Tibial nerve (tissue), 4 donors: ENCODE measurements around the gene ANXA1. TPM values are rescaled to one million over a fixed set of nuclear protein-coding genes. Genes with fewer than 3 reads are reported as not detected.

Experiments used
- DNase-seq, 2 donors: peaks; one replicate each; pipeline ENCODE4 v3.0.0-alpha.2; 2019; ENCODE audit warnings: low spot score in 2 of 2
- H3K27ac ChIP-seq, 4 donors: fragments of 200-600 bp; sonication (generic) in 3 of 4; one replicate each; pipeline ENCODE4 v1.5.1; 2017 to 2019; ENCODE audit warnings: mild to moderate bottlenecking in 1 of 4
- H3K27me3 ChIP-seq, 2 donors: fragments of 200-600 bp; sonication (generic) in 1 of 2; one replicate each; pipeline versions ENCODE4 v1.5.1 to v1.6.0; 2017 to 2019
- H3K36me3 ChIP-seq, 3 donors: fragments of 200-600 bp; sonication (generic); one replicate each; pipeline ENCODE4 v1.5.1; 2018 to 2019
- H3K4me1 ChIP-seq, 4 donors: fragments of 200-600 bp; sonication (generic) in 3 of 4; one replicate each; pipeline ENCODE4 v1.5.1; 2017 to 2019
- H3K4me3 ChIP-seq, 4 donors: fragments of 200-600 bp; sonication (generic) in 3 of 4; one replicate each; pipeline ENCODE4 v1.5.1; 2017 to 2019; ENCODE audit warnings: mild to moderate bottlenecking in 1 of 4, moderate library complexity in 1 of 4
- H3K9me3 ChIP-seq, 4 donors: fragments of 200-600 bp; sonication (generic) in 3 of 4; one replicate each; pipeline ENCODE4 v1.5.1; 2017 to 2019
- EP300 ChIP-seq, 2 donors: sonication (generic); formaldehyde crosslinking; IDR thresholded peaks; one replicate each; pipeline ENCODE4 v1.6.1; 2017; ENCODE audit warnings: antibody characterized with exemption in 2 of 2, mild to moderate bottlenecking in 1 of 2
- POLR2A ChIP-seq, 2 donors: fragments of 450-650 bp; IDR thresholded peaks; one replicate each; pipeline ENCODE4 v1.6.1; 2017; ENCODE audit warnings: antibody characterized with exemption in 2 of 2, mild to moderate bottlenecking in 2 of 2, moderate library complexity in 2 of 2
- WGBS, 2 donors: methylation state at CpG; one replicate each; pipeline ENCODE4 v1.1.5; 2018; 5-methylcytosine and 5-hydroxymethylcytosine counted together
- total RNA-seq, 4 donors: library from RNA; depleted of rRNA; stranded (reverse); fragments of >200 nt; gene quantifications; one replicate each; pipeline ENCODE4 v1.1.0, GENCODE V29; 2016
- TF ChIP-seq, protein P1 (sequence below), 5 experiments: fragments of 200-600 bp in 3 of 5; fragments of 450-650 bp in 2 of 5; sonication (generic) in 3 of 5; IDR thresholded peaks; one replicate each; pipeline ENCODE4 v1.5.1; 2016 to 2019; ENCODE audit warnings: antibody characterized with exemption in 5 of 5, mild to moderate bottlenecking in 3 of 5, moderate library complexity in 2 of 5

ANXA1 gene
- total RNA-seq, 4 donors from 2014 or later = 265 to 504 (median 306) TPM

- DNase-seq = no peak
- H3K27ac ChIP-seq = no peak overlapping the region
- H3K36me3 ChIP-seq = peaks cover 0 to 32% (median 0%) of the 10 kb centered on the region in 3 donors
- WGBS, 2 donors = 62 to 69% methylated on average over 3 of the region's 3 CpGs
- no peak for TF ChIP-seq POLR2A (IDR thresholded peaks at IDR 0.05)
- H3K4me1 ChIP-seq = peaks cover 0 to 17% (median 0%) of the 10 kb centered on the region in 4 donors
- no peak overlapping the region for H3K4me3 ChIP-seq
- no peaks in the 10 kb centered on the region for H3K27me3 ChIP-seq
- H3K9me3 ChIP-seq = no peaks in the 10 kb centered on the region
Measured at GRCh38 chr9:73173557-73174329, 22.1 kb downstream of the ANXA1 start.

- 93 to 96% methylated on average over 2 of the region's 2 CpGs for WGBS, 2 donors
- Histone ChIP-seq H3K27ac (no peak overlapping the region), H3K4me1 (peaks cover 0 to 20% (median 0%) of the 10 kb centered on the region in 4 donors), H3K27me3 (no peaks in the 10 kb centered on the region), H3K36me3 (peaks cover 0 to 25% (median 0%) of the 10 kb centered on the region in 3 donors), H3K4me3 (no peak overlapping the region), H3K9me3 (no peaks in the 10 kb centered on the region)
- TF ChIP-seq, protein P1, sequence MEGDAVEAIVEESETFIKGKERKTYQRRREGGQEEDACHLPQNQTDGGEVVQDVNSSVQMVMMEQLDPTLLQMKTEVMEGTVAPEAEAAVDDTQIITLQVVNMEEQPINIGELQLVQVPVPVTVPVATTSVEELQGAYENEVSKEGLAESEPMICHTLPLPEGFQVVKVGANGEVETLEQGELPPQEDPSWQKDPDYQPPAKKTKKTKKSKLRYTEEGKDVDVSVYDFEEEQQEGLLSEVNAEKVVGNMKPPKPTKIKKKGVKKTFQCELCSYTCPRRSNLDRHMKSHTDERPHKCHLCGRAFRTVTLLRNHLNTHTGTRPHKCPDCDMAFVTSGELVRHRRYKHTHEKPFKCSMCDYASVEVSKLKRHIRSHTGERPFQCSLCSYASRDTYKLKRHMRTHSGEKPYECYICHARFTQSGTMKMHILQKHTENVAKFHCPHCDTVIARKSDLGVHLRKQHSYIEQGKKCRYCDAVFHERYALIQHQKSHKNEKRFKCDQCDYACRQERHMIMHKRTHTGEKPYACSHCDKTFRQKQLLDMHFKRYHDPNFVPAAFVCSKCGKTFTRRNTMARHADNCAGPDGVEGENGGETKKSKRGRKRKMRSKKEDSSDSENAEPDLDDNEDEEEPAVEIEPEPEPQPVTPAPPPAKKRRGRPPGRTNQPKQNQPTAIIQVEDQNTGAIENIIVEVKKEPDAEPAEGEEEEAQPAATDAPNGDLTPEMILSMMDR (IDR thresholded peaks at IDR 0.05) = no peak
- no peak for TF ChIP-seq EP300 (IDR thresholded peaks at IDR 0.05)
- no peak for TF ChIP-seq POLR2A (IDR thresholded peaks at IDR 0.05)
- DNase-seq = no peak
Measured at GRCh38 chr9:73174330-73174980, 22.8 kb downstream of the ANXA1 start.

DNA sequence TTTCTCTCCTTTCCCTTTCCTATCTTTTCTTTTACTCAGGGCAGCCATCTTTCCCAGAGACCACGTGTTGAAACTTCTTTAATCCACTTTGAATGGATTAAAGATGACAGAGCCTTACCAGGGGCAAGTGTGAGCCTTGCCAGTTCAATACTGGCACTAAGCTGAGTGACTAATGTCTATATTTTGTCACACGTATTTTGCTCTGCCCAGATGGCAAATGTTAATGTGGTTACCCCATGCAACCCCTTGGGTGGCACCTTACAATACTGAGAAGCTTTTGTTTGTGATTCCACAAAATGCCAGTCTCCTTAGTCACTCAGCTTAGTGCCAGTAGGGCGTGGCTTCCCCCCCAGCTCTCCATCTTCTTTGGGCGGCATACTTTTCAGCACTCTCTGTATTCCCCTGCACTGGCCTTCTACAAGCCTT is 24.8 kb downstream of the ANXA1 start:
- peak overlapping the region in 2 of 4 donors; percentile 65 to 66 for H3K27ac ChIP-seq
- H3K4me1 ChIP-seq = peaks cover 0 to 40% (median 0%) of the 10 kb centered on the region in 4 donors
- H3K27me3 ChIP-seq = no peaks in the 10 kb centered on the region
- no peak overlapping the region for H3K4me3 ChIP-seq
- TF ChIP-seq EP300 (IDR thresholded peaks at IDR 0.05) = peak in 1 of 2 donors; percentile 49
- TF ChIP-seq POLR2A (IDR thresholded peaks at IDR 0.05) = no peak
- TF ChIP-seq, protein P1 (IDR thresholded peaks at IDR 0.05) = no peak
- no peak for DNase-seq
- no peaks in the 10 kb centered on the region for H3K9me3 ChIP-seq
- WGBS, 2 donors = 53 to 55% methylated on average over 4 of the region's 4 CpGs
- H3K36me3 ChIP-seq = peaks cover 0 to 5% (median 0%) of the 10 kb centered on the region in 3 donors

DNA sequence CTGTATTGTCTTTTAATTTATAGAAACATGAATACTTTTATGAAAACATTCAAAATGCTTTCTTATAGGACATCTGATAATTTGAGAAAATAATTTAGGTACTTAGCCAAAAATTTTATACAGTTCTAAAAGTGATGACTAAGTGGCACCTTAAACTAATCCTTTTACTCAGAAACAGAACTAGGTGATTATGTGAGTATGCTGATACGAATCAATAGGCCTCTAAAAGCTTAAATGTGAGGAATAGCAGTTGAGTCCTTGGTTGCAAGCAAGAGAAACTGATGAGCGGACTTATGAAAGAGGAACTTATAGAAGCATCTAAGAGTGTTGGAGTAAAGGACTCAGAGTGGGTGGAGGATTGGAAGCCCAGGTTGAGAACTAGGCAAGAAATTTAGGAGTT is 26.4 kb downstream of the ANXA1 start:
- no peaks in the 10 kb centered on the region for H3K27me3 ChIP-seq
- DNase-seq = no peak
- H3K27ac ChIP-seq = no peak overlapping the region
- H3K4me3 ChIP-seq = no peak overlapping the region
- no peaks in the 10 kb centered on the region for H3K36me3 ChIP-seq
- TF ChIP-seq POLR2A (IDR thresholded peaks at IDR 0.05) (no peak), EP300 (IDR thresholded peaks at IDR 0.05) (no peak)
- TF ChIP-seq, protein P1 (IDR thresholded peaks at IDR 0.05) = no peak
- WGBS, 2 donors = 70 to 93% methylated on average over 2 of the region's 2 CpGs
- no peaks in the 10 kb centered on the region for H3K9me3 ChIP-seq
- H3K4me1 ChIP-seq = peaks cover 0 to 45% (median 0%) of the 10 kb centered on the region in 4 donors

- 32 to 35% methylated on average over 3 of the region's 3 CpGs for WGBS, 2 donors
- H3K9me3 ChIP-seq = no peaks in the 10 kb centered on the region
- H3K4me1 ChIP-seq = peaks cover 0 to 44% (median 2%) of the 10 kb centered on the region in 4 donors
- TF ChIP-seq POLR2A (IDR thresholded peaks at IDR 0.05) (no peak), EP300 (IDR thresholded peaks at IDR 0.05) (no peak)
- TF ChIP-seq, protein P1 (IDR thresholded peaks at IDR 0.05) = no peak
- H3K36me3 ChIP-seq = no peaks in the 10 kb centered on the region
- H3K27me3 ChIP-seq = no peaks in the 10 kb centered on the region
- H3K27ac ChIP-seq = peak overlapping the region in 2 of 4 donors; percentile 43 to 61
- H3K4me3 ChIP-seq = no peak overlapping the region
- no peak for DNase-seq
Measured at GRCh38 chr9:73179589-73179988, 27.9 kb downstream of the ANXA1 start.
